Tibial nerve (tissue), 4 donors: ENCODE data around the gene CHST15.

Experiments
- CTCF ChIP-seq, 5 experiments: fragments of 200-600 bp in 3 of 5; fragments of 450-650 bp in 2 of 5; sonication (generic) in 3 of 5; IDR thresholded peaks; one replicate each; pipeline ENCODE4 v1.5.1; 2016 to 2019; ENCODE audit warnings: antibody characterized with exemption in 5 of 5, mild to moderate bottlenecking in 3 of 5, moderate library complexity in 2 of 5
- EP300 ChIP-seq, 2 donors: sonication (generic); formaldehyde crosslinking; IDR thresholded peaks; one replicate each; pipeline ENCODE4 v1.6.1; 2017; ENCODE audit warnings: antibody characterized with exemption in 2 of 2, mild to moderate bottlenecking in 1 of 2
- POLR2A ChIP-seq, 2 donors: fragments of 450-650 bp; IDR thresholded peaks; one replicate each; pipeline ENCODE4 v1.6.1; 2017; ENCODE audit warnings: antibody characterized with exemption in 2 of 2, mild to moderate bottlenecking in 2 of 2, moderate library complexity in 2 of 2

- TF ChIP-seq CTCF (IDR thresholded peaks at IDR 0.05) (no peak), POLR2A (IDR thresholded peaks at IDR 0.05) (no peak), EP300 (IDR thresholded peaks at IDR 0.05) (no peak)
Measured at GRCh38 chr10:124063750-124064603, 29.4 kb downstream of the CHST15 start.
